ENCODE data around the gene PARP11. TPM values are rescaled to one million over a fixed set of nuclear protein-coding genes. Genes with fewer than 3 reads are reported as not detected.

PARP11 gene
- total and polyA plus RNA-seq, 2 of the 8 experiments (the other 6 are each of a cell fraction or from before 2014, with no cell fraction given): 4.2 to 13.3 TPM

- TF ChIP-seq, protein P1, sequence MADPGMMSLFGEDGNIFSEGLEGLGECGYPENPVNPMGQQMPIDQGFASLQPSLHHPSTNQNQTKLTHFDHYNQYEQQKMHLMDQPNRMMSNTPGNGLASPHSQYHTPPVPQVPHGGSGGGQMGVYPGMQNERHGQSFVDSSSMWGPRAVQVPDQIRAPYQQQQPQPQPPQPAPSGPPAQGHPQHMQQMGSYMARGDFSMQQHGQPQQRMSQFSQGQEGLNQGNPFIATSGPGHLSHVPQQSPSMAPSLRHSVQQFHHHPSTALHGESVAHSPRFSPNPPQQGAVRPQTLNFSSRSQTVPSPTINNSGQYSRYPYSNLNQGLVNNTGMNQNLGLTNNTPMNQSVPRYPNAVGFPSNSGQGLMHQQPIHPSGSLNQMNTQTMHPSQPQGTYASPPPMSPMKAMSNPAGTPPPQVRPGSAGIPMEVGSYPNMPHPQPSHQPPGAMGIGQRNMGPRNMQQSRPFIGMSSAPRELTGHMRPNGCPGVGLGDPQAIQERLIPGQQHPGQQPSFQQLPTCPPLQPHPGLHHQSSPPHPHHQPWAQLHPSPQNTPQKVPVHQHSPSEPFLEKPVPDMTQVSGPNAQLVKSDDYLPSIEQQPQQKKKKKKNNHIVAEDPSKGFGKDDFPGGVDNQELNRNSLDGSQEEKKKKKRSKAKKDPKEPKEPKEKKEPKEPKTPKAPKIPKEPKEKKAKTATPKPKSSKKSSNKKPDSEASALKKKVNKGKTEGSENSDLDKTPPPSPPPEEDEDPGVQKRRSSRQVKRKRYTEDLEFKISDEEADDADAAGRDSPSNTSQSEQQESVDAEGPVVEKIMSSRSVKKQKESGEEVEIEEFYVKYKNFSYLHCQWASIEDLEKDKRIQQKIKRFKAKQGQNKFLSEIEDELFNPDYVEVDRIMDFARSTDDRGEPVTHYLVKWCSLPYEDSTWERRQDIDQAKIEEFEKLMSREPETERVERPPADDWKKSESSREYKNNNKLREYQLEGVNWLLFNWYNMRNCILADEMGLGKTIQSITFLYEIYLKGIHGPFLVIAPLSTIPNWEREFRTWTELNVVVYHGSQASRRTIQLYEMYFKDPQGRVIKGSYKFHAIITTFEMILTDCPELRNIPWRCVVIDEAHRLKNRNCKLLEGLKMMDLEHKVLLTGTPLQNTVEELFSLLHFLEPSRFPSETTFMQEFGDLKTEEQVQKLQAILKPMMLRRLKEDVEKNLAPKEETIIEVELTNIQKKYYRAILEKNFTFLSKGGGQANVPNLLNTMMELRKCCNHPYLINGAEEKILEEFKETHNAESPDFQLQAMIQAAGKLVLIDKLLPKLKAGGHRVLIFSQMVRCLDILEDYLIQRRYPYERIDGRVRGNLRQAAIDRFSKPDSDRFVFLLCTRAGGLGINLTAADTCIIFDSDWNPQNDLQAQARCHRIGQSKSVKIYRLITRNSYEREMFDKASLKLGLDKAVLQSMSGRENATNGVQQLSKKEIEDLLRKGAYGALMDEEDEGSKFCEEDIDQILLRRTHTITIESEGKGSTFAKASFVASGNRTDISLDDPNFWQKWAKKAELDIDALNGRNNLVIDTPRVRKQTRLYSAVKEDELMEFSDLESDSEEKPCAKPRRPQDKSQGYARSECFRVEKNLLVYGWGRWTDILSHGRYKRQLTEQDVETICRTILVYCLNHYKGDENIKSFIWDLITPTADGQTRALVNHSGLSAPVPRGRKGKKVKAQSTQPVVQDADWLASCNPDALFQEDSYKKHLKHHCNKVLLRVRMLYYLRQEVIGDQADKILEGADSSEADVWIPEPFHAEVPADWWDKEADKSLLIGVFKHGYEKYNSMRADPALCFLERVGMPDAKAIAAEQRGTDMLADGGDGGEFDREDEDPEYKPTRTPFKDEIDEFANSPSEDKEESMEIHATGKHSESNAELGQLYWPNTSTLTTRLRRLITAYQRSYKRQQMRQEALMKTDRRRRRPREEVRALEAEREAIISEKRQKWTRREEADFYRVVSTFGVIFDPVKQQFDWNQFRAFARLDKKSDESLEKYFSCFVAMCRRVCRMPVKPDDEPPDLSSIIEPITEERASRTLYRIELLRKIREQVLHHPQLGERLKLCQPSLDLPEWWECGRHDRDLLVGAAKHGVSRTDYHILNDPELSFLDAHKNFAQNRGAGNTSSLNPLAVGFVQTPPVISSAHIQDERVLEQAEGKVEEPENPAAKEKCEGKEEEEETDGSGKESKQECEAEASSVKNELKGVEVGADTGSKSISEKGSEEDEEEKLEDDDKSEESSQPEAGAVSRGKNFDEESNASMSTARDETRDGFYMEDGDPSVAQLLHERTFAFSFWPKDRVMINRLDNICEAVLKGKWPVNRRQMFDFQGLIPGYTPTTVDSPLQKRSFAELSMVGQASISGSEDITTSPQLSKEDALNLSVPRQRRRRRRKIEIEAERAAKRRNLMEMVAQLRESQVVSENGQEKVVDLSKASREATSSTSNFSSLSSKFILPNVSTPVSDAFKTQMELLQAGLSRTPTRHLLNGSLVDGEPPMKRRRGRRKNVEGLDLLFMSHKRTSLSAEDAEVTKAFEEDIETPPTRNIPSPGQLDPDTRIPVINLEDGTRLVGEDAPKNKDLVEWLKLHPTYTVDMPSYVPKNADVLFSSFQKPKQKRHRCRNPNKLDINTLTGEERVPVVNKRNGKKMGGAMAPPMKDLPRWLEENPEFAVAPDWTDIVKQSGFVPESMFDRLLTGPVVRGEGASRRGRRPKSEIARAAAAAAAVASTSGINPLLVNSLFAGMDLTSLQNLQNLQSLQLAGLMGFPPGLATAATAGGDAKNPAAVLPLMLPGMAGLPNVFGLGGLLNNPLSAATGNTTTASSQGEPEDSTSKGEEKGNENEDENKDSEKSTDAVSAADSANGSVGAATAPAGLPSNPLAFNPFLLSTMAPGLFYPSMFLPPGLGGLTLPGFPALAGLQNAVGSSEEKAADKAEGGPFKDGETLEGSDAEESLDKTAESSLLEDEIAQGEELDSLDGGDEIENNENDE (IDR thresholded peaks at IDR 0.05; ENCODE audit: insufficient replicate concordance, low read length): no peak
- TF ChIP-seq CHD1 (IDR thresholded peaks at IDR 0.05; ENCODE audit: low read depth, low read length) (no peak), CBX8 (IDR thresholded peaks at IDR 0.05; ENCODE audit: borderline replicate concordance, low read depth, low read length) (no peak)
Measured at GRCh38 chr12:3921526-3921925, 48.3 kb upstream of the PARP11 start (continued).
